ENCODE results near the gene CCDC92B.

DNA sequence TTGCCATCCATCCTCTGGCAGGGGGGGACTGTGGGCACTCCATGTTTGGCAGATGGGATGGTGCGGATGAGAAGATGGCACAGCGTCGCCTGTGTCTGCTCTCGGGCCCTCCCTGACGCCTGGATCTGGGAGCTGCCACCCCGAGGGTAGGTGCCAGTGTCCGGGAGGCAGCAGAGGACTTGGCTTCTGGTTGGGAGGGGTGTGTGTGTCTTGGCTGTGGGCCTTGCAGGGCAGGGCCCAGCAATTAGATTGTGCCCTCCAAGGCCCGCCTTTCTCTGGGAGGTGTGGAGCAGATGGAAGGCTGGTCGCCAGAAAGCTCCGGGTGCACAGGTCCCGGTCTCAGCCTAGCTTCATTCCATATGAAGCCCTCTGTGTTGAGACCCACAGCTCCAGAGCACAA is 48.2 kb upstream of the CCDC92B start:
- peak in 2 of 3 donors; percentile 47 to 76 for TF ChIP-seq POLR2AphosphoS5 (IDR thresholded peaks at IDR 0.05)
- TF ChIP-seq, protein P1, sequence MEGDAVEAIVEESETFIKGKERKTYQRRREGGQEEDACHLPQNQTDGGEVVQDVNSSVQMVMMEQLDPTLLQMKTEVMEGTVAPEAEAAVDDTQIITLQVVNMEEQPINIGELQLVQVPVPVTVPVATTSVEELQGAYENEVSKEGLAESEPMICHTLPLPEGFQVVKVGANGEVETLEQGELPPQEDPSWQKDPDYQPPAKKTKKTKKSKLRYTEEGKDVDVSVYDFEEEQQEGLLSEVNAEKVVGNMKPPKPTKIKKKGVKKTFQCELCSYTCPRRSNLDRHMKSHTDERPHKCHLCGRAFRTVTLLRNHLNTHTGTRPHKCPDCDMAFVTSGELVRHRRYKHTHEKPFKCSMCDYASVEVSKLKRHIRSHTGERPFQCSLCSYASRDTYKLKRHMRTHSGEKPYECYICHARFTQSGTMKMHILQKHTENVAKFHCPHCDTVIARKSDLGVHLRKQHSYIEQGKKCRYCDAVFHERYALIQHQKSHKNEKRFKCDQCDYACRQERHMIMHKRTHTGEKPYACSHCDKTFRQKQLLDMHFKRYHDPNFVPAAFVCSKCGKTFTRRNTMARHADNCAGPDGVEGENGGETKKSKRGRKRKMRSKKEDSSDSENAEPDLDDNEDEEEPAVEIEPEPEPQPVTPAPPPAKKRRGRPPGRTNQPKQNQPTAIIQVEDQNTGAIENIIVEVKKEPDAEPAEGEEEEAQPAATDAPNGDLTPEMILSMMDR (IDR thresholded peaks at IDR 0.05): no peak
- TF ChIP-seq EP300 (IDR thresholded peaks at IDR 0.05): no peak
- TF ChIP-seq POLR2A (IDR thresholded peaks at IDR 0.05): no peak

Measured in stomach (tissue), 4 donors.